ENCODE results near the gene CDHR2. TPM values are rescaled to one million over a fixed set of nuclear protein-coding genes. Genes with fewer than 3 reads are reported as not detected.

Gene CDHR2
- total and polyA plus RNA-seq, 2 donors: not detected

GRCh38 chr5:176636426-176636825, 87.3 kb downstream of the CDHR2 start:
- WGBS: 29% methylated on average over 9 of the region's 9 CpGs
- Histone ChIP-seq H3K4me3 (ENCODE audit: low read depth, low read length) (no peak overlapping the region), H3K4me1 (ENCODE audit: insufficient read depth) (no peaks in the 10 kb centered on the region), H3K36me3 (ENCODE audit: insufficient read depth) (no peaks in the 10 kb centered on the region), H3K27ac (ENCODE audit: low read depth) (no peak overlapping the region)
- DNase-seq (ENCODE audit: extremely low spot score): no peak

- H3K4me3 ChIP-seq (ENCODE audit: low read depth, low read length): no peak overlapping the region
- DNase-seq (ENCODE audit: extremely low spot score): no peak
- H3K4me1 ChIP-seq (ENCODE audit: insufficient read depth): no peaks in the 10 kb centered on the region
- WGBS: 40% methylated on average over 4 of the region's 4 CpGs
- no peak overlapping the region for H3K27ac ChIP-seq (ENCODE audit: low read depth)
- H3K36me3 ChIP-seq (ENCODE audit: insufficient read depth): no peaks in the 10 kb centered on the region
Observed at GRCh38 chr5:176637556-176637955, 88.4 kb downstream of the CDHR2 start.

- Histone ChIP-seq H3K4me3 (ENCODE audit: low read depth, low read length) (no peak overlapping the region), H3K4me1 (ENCODE audit: insufficient read depth) (no peaks in the 10 kb centered on the region), H3K27ac (ENCODE audit: low read depth) (no peak overlapping the region), H3K36me3 (ENCODE audit: insufficient read depth) (no peaks in the 10 kb centered on the region)
- 96% methylated on average over 3 of the region's 3 CpGs for WGBS
- no peak for DNase-seq (ENCODE audit: extremely low spot score)
Observed at GRCh38 chr5:176638437-176638836, 89.3 kb downstream of the CDHR2 start.

GRCh38 chr5:176639208-176639607, 90.1 kb downstream of the CDHR2 start:
- H3K4me1 ChIP-seq (ENCODE audit: insufficient read depth): no peaks in the 10 kb centered on the region

GRCh38 chr5:176639981-176640380, 90.8 kb downstream of the CDHR2 start:
- DNase-seq (ENCODE audit: extremely low spot score): no peak
- H3K4me3 ChIP-seq (ENCODE audit: low read depth, low read length): no peak overlapping the region
- no peaks in the 10 kb centered on the region for H3K36me3 ChIP-seq (ENCODE audit: insufficient read depth)
- H3K4me1 ChIP-seq (ENCODE audit: insufficient read depth): no peaks in the 10 kb centered on the region
- 42% methylated on average over 4 of the region's 4 CpGs for WGBS
- no peak overlapping the region for H3K27ac ChIP-seq (ENCODE audit: low read depth)

More at GRCh38 chr5:176639208-176639607, 90.1 kb downstream of the CDHR2 start:
- H3K36me3 ChIP-seq (ENCODE audit: insufficient read depth): no peaks in the 10 kb centered on the region
- DNase-seq (ENCODE audit: extremely low spot score): no peak
- H3K4me3 ChIP-seq (ENCODE audit: low read depth, low read length): no peak overlapping the region
- WGBS: 42% methylated on average over 4 of the region's 4 CpGs
- H3K27ac ChIP-seq (ENCODE audit: low read depth): no peak overlapping the region

GRCh38 chr5:176640616-176641015, 91.5 kb downstream of the CDHR2 start:
- H3K4me1 ChIP-seq (ENCODE audit: insufficient read depth): no peaks in the 10 kb centered on the region
- no peak overlapping the region for H3K27ac ChIP-seq (ENCODE audit: low read depth)
- no peak for DNase-seq (ENCODE audit: extremely low spot score)
- H3K4me3 ChIP-seq (ENCODE audit: low read depth, low read length): no peak overlapping the region
- WGBS: 75% methylated on average over 4 of the region's 4 CpGs
- no peaks in the 10 kb centered on the region for H3K36me3 ChIP-seq (ENCODE audit: insufficient read depth)

GRCh38 chr5:176642675-176643490, 93.7 kb downstream of the CDHR2 start:
- Histone ChIP-seq H3K4me3 (ENCODE audit: low read depth, low read length) (no peak overlapping the region), H3K36me3 (ENCODE audit: insufficient read depth) (no peaks in the 10 kb centered on the region), H3K4me1 (ENCODE audit: insufficient read depth) (no peaks in the 10 kb centered on the region), H3K27ac (ENCODE audit: low read depth) (no peak overlapping the region)
- no peak for DNase-seq (ENCODE audit: extremely low spot score)
- 48% methylated on average over 15 of the region's 15 CpGs for WGBS

GRCh38 chr5:176643491-176644219, 94.5 kb downstream of the CDHR2 start:
- Histone ChIP-seq H3K36me3 (ENCODE audit: insufficient read depth) (no peaks in the 10 kb centered on the region), H3K27ac (ENCODE audit: low read depth) (no peak overlapping the region), H3K4me3 (ENCODE audit: low read depth, low read length) (no peak overlapping the region), H3K4me1 (ENCODE audit: insufficient read depth) (no peaks in the 10 kb centered on the region)
- 80% methylated on average over 11 of the region's 11 CpGs for WGBS
- no peak for DNase-seq (ENCODE audit: extremely low spot score)

GRCh38 chr5:176644294-176644693, 95.2 kb downstream of the CDHR2 start:
- WGBS: 56% methylated on average over 9 of the region's 9 CpGs
- DNase-seq (ENCODE audit: extremely low spot score): no peak

GRCh38 chr5:176644878-176645670, 95.9 kb downstream of the CDHR2 start:
- Histone ChIP-seq H3K4me3 (ENCODE audit: low read depth, low read length) (no peak overlapping the region), H3K4me1 (ENCODE audit: insufficient read depth) (no peaks in the 10 kb centered on the region), H3K27ac (ENCODE audit: low read depth) (no peak overlapping the region), H3K36me3 (ENCODE audit: insufficient read depth) (no peaks in the 10 kb centered on the region)
- no peak for DNase-seq (ENCODE audit: extremely low spot score)
- 92% methylated on average over 22 of the region's 22 CpGs for WGBS

More at GRCh38 chr5:176644294-176644693, 95.2 kb downstream of the CDHR2 start:
- no peaks in the 10 kb centered on the region for H3K4me1 ChIP-seq (ENCODE audit: insufficient read depth)
- no peak overlapping the region for H3K4me3 ChIP-seq (ENCODE audit: low read depth, low read length)
- H3K36me3 ChIP-seq (ENCODE audit: insufficient read depth): no peaks in the 10 kb centered on the region
- no peak overlapping the region for H3K27ac ChIP-seq (ENCODE audit: low read depth)

Small RNAs within 50 kb of the gene (small RNA-seq; reads per million reads assigned to genes)
- gene MIR4281 (not detected), gene RF00019 (not detected), gene RN7SL684P (not detected)

Other genes with a start within 250 kb of the CDHR2 start
- 38.1 TPM for gene KIAA1191, start 187.6 kb upstream of the CDHR2 start, total RNA-seq
- gene KIAA1191, start 187.6 kb upstream of the CDHR2 start, polyA plus RNA-seq: 91.8 TPM
- gene ARL10, start 183.9 kb upstream of the CDHR2 start, total RNA-seq: 20.8 TPM
- gene ARL10, start 183.9 kb upstream of the CDHR2 start, polyA plus RNA-seq: 3.6 TPM
- gene NOP16, start 160.7 kb upstream of the CDHR2 start, total RNA-seq: 3.2 TPM
- 27.9 TPM for gene NOP16, start 160.7 kb upstream of the CDHR2 start, polyA plus RNA-seq
- 62.0 TPM for gene HIGD2A, start 160.6 kb upstream of the CDHR2 start, total RNA-seq
- 188 TPM for gene HIGD2A, start 160.6 kb upstream of the CDHR2 start, polyA plus RNA-seq
- 29.6 TPM for gene CLTB, start 132.8 kb upstream of the CDHR2 start, total RNA-seq
- 146 TPM for gene CLTB, start 132.8 kb upstream of the CDHR2 start, polyA plus RNA-seq
- gene FAF2, start 101.0 kb upstream of the CDHR2 start, total RNA-seq: 43.4 TPM
- gene FAF2, start 101.0 kb upstream of the CDHR2 start, polyA plus RNA-seq: 21.0 TPM
- 8.1 TPM for gene RNF44, start 11.9 kb upstream of the CDHR2 start, total RNA-seq
- gene RNF44, start 11.9 kb upstream of the CDHR2 start, polyA plus RNA-seq: 25.8 TPM
- 1.3 TPM for gene GPRIN1, start 60.8 kb downstream of the CDHR2 start, total RNA-seq
- gene GPRIN1, start 60.8 kb downstream of the CDHR2 start, polyA plus RNA-seq: 0.42 TPM
- not detected for gene SNCB, start 81.2 kb downstream of the CDHR2 start, total RNA-seq
- 0.08 TPM for gene SNCB, start 81.2 kb downstream of the CDHR2 start, polyA plus RNA-seq
- not detected for gene EIF4E1B, start 81.3 kb downstream of the CDHR2 start, total RNA-seq
- gene EIF4E1B, start 81.3 kb downstream of the CDHR2 start, polyA plus RNA-seq: not detected
- gene TSPAN17, start 98.1 kb downstream of the CDHR2 start, total RNA-seq: 19.3 TPM
- gene TSPAN17, start 98.1 kb downstream of the CDHR2 start, polyA plus RNA-seq: 26.3 TPM

Measured in urinary bladder (tissue), 4 donors.